Fibroblast of lung (primary cell): ENCODE results near the gene USP46. TPM values are rescaled to one million over a fixed set of nuclear protein-coding genes. Genes with fewer than 3 reads are reported as not detected.

Experiments used
- DNase-seq, 2 donors: peaks; one replicate each; pipeline versions ENCODE4 v3.0.0 to v3.0.0-alpha.2; 2010; ENCODE audit warnings: low read depth in 2 of 2
- H2AFZ ChIP-seq: 2 replicates; pipeline ENCODE4 v1.5.1; 2012; ENCODE audit warnings: low read length, control low read depth, inconsistent platforms
- H3K27ac ChIP-seq: 2 replicates; pipeline ENCODE4 v1.5.1; 2011; ENCODE audit warnings: low read length, control low read depth; ENCODE audit not compliant: insufficient read depth
- H3K27me3 ChIP-seq: 2 replicates; pipeline ENCODE4 v1.5.1; 2011; ENCODE audit warnings: mild to moderate bottlenecking, low read length; ENCODE audit not compliant: control insufficient read depth, insufficient read depth
- H3K36me3 ChIP-seq: 2 replicates; pipeline ENCODE4 v1.5.1; 2011; ENCODE audit warnings: low read length; ENCODE audit not compliant: control insufficient read depth, insufficient read depth
- H3K4me1 ChIP-seq: 2 replicates; pipeline ENCODE4 v1.5.1; 2011; ENCODE audit warnings: low read length; ENCODE audit not compliant: control insufficient read depth, insufficient read depth; ENCODE audit errors: extremely low read depth
- H3K4me2 ChIP-seq: 2 replicates; pipeline ENCODE4 v1.5.1; 2011; ENCODE audit warnings: low read length, control low read depth; ENCODE audit not compliant: insufficient read depth; ENCODE audit errors: extremely low read depth
- H3K4me3 ChIP-seq, 4 experiments: fragments of 200-600 bp in 1 of 4; sonication (generic) in 1 of 4; replicated peaks in 1 of 4; 2 replicates each; pipeline ENCODE4 v1.5.1; 2011 to 2016; ENCODE audit warnings: low read length in 4 of 4, low read depth in 3 of 4, mild to moderate bottlenecking in 3 of 4, control low read depth in 2 of 4, inconsistent platforms in 1 of 4, mixed read lengths in 1 of 4; ENCODE audit not compliant: insufficient read depth in 1 of 4; ENCODE audit errors: control extremely low read depth in 1 of 4
- H3K79me2 ChIP-seq: 2 replicates; pipeline ENCODE4 v1.5.1; 2012; ENCODE audit warnings: mild to moderate bottlenecking, low read length, inconsistent platforms; ENCODE audit not compliant: control insufficient read depth, insufficient read depth
- H3K9ac ChIP-seq: 2 replicates; pipeline ENCODE4 v1.5.1; 2011; ENCODE audit warnings: mild to moderate bottlenecking, low read length, control low read depth; ENCODE audit not compliant: insufficient read depth
- H3K9me3 ChIP-seq: 2 replicates; pipeline ENCODE4 v1.5.1; 2012; ENCODE audit warnings: low read depth, low read length; ENCODE audit not compliant: control insufficient read depth, insufficient read depth
- H4K20me1 ChIP-seq: 2 replicates; pipeline ENCODE4 v1.5.1; 2011; ENCODE audit warnings: low read length; ENCODE audit not compliant: control insufficient read depth, insufficient read depth; ENCODE audit errors: extremely low read depth
- CTCF ChIP-seq, 2 donors: IDR thresholded peaks in 1 of 2; conservative IDR thresholded peaks in 1 of 2; 1 replicate in 1 of 2; 2 replicates in 1 of 2; pipeline ENCODE4 v1.5.1; 2011 to 2012; ENCODE audit warnings: low read length in 2 of 2, control low read depth in 1 of 2, inconsistent platforms in 1 of 2, low read depth in 1 of 2, mild to moderate bottlenecking in 1 of 2
- EZH2 ChIP-seq: IDR thresholded peaks from 2 replicates; pipeline ENCODE4 v1.5.1; 2012; ENCODE audit warnings: low read length, control low read depth, mild to moderate bottlenecking; ENCODE audit errors: missing control alignments
- polyA minus RNA-seq: library from RNA; depleted of rRNA, polyadenylated mRNA; stranded (reverse); fragments of >200 nt; gene quantifications from 2 replicates; pipeline ENCODE4 v1.2.3, GENCODE V29; 2011; ENCODE audit warnings: low replicate concordance
- polyA plus RNA-seq, 2 donors: library from polyadenylated mRNA; depleted of rRNA in 1 of 2; stranded (reverse) in 1 of 2; unstranded in 1 of 2; fragments of >200 nt; gene quantifications; 2 replicates each; pipeline ENCODE4 v1.2.1, GENCODE V29; 2011 to 2012; ENCODE audit warnings: missing spikeins in 1 of 2
- total RNA-seq: library from RNA; depleted of rRNA; stranded (reverse); fragments of >200 nt; gene quantifications from 2 replicates; pipeline ENCODE4 v1.2.1, GENCODE V29; 2014

Gene USP46
- total RNA-seq (12.6 and 14.4 TPM in 2 replicates), polyA plus RNA-seq (18.0 and 21.8 TPM in 2 replicates), polyA minus RNA-seq (4.5 and 12.1 TPM in 2 replicates)
- 12.8 and 13.9 TPM in 2 replicates for polyA plus RNA-seq (2012)

DNA sequence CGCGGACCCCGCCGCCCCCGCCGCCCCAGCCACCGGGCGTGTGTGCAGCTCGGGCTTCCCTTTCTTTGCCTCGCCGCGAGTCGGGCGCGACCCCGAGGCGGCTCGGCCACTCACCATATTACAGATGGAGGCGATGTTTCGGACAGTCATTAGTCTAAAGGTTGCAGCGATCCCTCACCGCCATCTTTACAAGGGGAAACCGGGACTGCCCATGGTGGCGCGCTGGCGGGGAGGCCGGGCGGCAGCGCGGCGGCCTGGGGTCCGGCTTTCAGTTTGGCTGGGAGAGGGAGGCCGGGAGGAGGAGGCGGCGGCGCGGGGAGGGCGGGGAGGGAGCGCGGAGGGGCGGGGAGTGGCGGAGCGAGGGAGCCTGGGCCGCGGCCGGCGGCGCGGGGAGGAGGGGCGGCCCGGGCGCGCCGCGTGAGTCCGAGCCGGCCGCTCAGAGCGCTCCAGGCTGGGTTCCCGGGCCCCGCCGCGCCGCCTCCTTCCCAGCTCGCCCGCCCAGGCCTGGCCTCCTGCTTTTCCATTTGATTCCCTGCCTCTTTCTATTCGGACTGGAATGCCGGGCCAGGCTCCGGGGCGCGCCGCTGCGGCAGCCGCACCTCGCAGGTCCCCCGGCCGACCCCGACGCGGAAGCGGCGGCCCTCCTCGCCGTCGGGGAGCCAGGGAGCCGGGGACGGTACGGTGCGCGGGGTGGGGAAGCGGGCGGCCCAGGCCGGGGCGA lies at the start of gene USP46:
TSS of gene USP46 (minus strand) at position 301 of the 721 bp plus-strand sequence. CDS start at position 150, 151 bp downstream.
- Histone ChIP-seq H3K79me2 (peaks cover 11% of the 10 kb centered on the region), H3K36me3 (no peaks in the 10 kb centered on the region), H3K4me3 (peak within 1 kb of the TSS; percentile 73 to 87 (median 86)), H3K9me3 (no peaks in the 10 kb centered on the region), H3K27ac (peak within 1 kb of the TSS; percentile 77), H4K20me1 (no peaks in the 10 kb centered on the region), H3K27me3 (no peaks in the 10 kb centered on the region), H3K9ac (peak within 1 kb of the TSS; percentile 79), H3K4me1 (peaks cover 2% of the 10 kb centered on the region), H2AFZ (peak within 1 kb of the TSS; percentile 85), H3K4me2 (peak within 1 kb of the TSS; percentile 77)
- peak; percentile 71 to 74 for DNase-seq
- TF ChIP-seq EZH2: no peak
- no peak for TF ChIP-seq CTCF (conservative IDR thresholded peaks at IDR 0.05 in 1 of 2, IDR thresholded peaks at IDR 0.05 in 1 of 2; ENCODE audit: low read depth in 1 of 2, low read length in 2 of 2)

DNA sequence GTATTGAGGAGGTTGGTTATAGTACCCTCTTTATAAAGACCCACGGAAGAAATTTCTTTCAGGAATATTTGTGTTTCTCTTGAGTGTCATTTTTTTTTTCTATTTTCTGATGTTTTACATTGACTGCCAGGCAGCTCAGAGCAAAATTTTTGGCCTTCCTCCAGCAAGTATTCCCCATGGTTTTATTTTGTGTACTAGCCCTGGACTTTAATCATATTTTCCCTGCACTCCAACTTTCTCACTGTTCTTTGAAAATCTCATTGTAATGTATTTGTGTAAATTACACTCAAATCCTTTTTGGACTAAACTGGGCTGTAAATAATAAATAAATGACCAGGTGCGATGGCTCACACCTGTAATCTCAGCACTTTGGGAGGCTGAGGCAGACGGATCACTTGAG lies 45.6 kb upstream of the USP46 start:
- no peaks in the 10 kb centered on the region for H3K36me3 ChIP-seq

More for the DNA sequence above, 45.6 kb upstream of the USP46 start:
- Histone ChIP-seq H3K9me3 (no peaks in the 10 kb centered on the region), H3K79me2 (no peaks in the 10 kb centered on the region), H2AFZ (no peak overlapping the region), H3K4me2 (no peak overlapping the region), H3K9ac (no peak overlapping the region), H3K27me3 (no peaks in the 10 kb centered on the region), H3K27ac (no peak overlapping the region), H3K4me1 (no peaks in the 10 kb centered on the region), H4K20me1 (no peaks in the 10 kb centered on the region), H3K4me3 (no peak overlapping the region)
- DNase-seq: no peak
- TF ChIP-seq CTCF (conservative IDR thresholded peaks at IDR 0.05 in 1 of 2, IDR thresholded peaks at IDR 0.05 in 1 of 2; ENCODE audit: low read depth in 1 of 2, low read length in 2 of 2) (no peak), EZH2 (no peak)
